NCI-H1417 treated with DMSO at 0.1 percent for 48 hours (cell line): ENCODE results near the gene ZNF346.
"Not testable (repeated sequence)": the region's sequence is repeated elsewhere in the genome, so short reads cannot be mapped to it uniquely, and the experiment has no call there.

Experiments
- DNase-seq: peaks from one replicate; lab custom pipeline; 2025; lab: John Stamatoyannopoulos, UW

Gene ZNF346

DNA sequence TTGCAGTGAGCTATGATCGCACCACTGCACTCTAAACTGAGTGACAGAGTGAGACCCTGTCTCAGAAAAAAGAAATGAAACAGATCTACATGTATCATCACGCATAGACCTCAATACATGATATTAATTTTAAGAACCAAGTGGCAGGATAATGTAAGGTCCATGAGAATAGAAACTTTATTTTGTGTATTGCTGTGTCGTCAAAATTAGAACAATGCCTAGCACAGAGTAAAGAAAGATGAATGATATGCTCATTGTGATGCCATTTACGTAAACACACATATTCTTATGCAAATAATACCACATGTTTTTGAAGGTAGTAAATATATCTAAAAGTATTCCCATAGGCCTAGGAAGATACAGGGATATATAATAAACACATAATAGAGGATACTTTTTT is 12.3 kb upstream of the ZNF346 start:
- DNase-seq, result no peak

DNA sequence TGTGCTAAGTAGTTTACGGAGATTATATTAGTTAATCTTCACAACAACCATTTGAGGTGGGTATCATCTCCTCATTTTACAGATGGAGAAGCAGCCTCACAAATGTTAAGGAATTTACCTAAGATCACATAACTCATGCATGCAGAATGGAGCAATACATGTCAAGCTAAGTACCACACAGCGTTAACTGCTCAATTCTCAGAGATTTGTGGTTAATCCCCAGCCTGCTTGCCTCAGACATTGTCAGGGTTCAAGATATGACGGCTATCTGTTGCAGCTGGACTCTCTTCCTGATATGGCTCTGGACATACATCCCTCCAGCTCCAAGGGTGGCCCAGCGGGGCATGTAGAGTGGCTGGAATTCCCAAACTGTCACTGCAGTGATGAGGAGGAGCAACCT is 7.3 kb upstream of the ZNF346 start:
- no peak for DNase-seq

DNA sequence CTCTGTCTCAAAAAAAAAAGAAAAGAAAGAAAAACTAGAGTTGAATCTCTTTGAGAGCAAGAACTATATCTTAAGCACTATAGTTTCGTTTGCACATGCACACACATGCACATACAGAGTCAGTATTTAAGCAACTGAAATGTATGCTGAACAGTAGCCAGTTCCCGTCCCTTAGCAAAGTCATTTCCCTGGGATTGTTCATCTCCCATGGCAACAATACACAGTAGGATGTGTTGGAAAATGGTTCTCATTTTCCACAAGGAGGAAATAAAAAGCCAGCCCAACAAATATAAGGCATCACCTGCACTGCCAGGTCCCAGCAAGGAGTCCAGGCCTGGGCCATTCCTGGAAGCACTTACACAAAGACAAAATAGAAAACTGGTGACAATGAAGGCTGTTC is 4.2 kb upstream of the ZNF346 start:
- no peak for DNase-seq

GRCh38 chr5:177020033-177020432 is 2.5 kb upstream of the ZNF346 start:
- no peak for DNase-seq

DNA sequence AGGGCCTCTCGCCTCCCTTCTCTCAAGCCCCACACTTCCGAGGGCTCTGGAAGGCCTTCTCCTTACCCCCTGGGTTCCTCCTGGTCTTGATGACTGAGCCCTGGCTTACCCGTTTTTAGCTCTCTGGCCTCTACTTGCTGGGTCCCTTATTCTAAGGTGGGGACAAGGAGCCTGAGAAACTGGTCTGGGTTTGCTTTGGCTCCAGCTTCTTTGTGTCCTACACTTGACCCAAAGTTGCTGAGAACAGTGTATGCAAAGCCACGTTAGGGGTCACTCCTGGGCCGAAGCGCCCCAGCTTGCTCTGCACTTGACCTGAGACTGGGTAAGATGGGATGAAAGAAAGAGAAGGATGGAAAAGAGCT is 788 bp downstream of the ZNF346 start:
- DNase-seq, result no peak

DNA sequence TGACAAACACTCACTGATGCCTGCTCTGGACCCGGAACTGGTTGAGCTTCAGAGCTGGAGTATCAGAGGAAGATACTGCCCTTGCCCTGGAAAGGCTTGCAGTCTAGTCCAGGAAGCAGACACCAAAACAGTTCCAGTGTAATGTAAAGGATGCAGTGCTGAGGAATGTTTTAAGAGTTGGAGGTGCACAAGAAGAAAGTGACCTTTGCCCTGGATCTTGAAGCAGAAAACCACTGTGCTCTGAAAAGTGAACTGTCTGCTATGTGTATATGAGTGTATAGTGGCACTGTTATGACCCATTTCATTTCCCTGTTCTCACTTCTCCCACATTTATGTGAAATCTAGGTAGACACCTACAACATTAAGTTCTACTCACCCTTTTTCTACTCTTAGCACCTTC is 2.1 kb downstream of the ZNF346 start:
- no peak for DNase-seq

- DNase-seq, result no peak
Observed at GRCh38 chr5:177025101-177025601, 2.7 kb downstream of the ZNF346 start.

DNA sequence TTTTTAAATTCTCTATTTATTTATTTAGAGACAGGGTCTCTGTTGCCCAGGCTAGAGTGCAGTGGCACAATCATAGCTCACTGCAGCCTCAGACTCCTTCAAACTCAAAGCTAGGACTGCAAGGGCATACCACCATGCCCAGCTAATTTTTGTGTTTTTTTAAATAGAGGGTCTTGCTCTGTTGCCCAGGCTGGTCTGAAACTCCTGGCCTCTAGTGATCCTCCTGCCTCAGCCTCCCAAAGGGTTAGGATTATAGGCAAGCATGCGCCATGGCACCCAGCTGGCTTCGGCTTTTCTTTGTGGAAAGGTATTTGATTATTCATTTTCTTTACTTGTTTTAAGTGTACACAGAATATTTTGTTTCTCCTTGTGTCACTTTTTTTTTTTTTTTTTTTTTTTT is 5.2 kb downstream of the ZNF346 start:
- DNase-seq, result no peak

DNA sequence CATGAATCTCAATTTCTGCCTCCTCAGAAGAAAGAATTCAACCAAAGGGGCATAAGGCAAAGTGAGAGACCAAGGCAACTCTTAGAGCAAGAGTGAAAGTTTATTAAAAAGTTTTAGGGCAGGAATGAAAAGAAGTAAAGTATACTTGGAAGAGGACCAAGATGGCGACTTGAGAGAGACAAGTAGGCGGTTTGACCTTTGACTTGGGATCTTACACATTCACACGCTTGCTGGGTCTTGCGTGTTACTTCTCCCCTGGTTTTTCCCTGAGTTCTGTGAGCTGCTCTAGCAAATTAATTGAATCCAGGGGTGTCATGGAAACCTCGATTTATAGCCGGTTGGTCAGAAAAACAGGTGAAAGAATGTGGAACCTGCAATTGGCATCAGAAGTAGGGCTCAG is 7.0 kb downstream of the ZNF346 start:
- no peak for DNase-seq

- DNase-seq, result no peak
Observed at GRCh38 chr5:177035976-177036375, 13.5 kb downstream of the ZNF346 start.

- DNase-seq, result no peak
Observed at GRCh38 chr5:177036443-177036842, 13.9 kb downstream of the ZNF346 start.

GRCh38 chr5:177036921-177037320 is 14.4 kb downstream of the ZNF346 start:
- DNase-seq, result no peak

DNA sequence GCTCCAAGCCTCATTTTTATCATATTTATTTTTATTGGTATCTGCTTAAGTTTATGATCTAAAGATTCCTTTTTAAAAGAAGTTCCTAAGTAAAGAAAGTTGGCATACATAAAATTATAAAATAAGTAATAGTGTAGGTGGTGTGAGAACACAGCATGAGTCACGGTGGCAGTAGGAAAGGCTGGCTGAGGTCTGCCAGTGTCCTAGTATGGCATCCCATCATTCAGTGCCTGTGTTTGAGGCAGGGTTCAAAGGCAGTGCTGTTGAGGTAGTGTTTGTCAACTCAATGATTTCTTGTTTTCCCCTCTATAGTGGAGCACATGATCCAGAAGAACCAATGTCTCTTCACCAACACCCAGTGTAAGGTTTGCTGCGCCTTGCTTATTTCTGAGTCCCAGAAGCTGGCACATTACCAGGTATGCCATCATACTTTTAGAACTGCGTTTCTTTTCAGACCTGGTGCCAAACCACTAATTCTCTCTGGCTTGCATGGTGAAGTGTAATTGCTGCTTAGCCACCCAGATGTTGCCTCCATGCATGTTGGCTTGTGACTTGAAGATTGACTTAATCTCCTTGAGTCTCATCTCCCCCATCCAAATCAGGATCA is 18.4 kb downstream of the ZNF346 start:
- no peak for DNase-seq

- DNase-seq, result no peak
Observed at GRCh38 chr5:177041936-177042335, 19.4 kb downstream of the ZNF346 start.

GRCh38 chr5:177043114-177043513 is 20.6 kb downstream of the ZNF346 start:
- no peak for DNase-seq

- DNase-seq, result no peak
Observed at GRCh38 chr5:177043958-177044357, 21.5 kb downstream of the ZNF346 start.

GRCh38 chr5:177044641-177045040 is 22.1 kb downstream of the ZNF346 start:
- no peak for DNase-seq

DNA sequence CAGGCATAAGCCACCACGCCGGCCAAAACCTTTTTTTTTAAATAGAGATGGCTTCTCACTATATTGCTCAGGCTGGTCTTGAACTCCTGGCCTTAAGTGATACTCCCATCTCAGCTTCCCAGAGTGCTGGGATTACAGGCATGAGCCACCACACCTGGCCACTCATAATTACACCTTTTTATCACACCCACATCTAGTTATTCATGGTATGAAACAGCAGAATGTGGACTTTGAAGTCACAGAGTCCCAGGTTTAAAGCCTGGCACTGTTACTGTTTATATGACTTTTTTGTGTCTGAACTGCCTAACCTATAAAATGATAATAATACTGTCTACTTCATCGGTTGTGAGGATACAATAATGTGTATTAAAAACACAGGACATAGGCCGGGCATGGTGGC is 23.1 kb downstream of the ZNF346 start:
- DNase-seq, result no peak

GRCh38 chr5:177048531-177048930 is 26.0 kb downstream of the ZNF346 start:
- DNase-seq, result not testable (repeated sequence)

DNA sequence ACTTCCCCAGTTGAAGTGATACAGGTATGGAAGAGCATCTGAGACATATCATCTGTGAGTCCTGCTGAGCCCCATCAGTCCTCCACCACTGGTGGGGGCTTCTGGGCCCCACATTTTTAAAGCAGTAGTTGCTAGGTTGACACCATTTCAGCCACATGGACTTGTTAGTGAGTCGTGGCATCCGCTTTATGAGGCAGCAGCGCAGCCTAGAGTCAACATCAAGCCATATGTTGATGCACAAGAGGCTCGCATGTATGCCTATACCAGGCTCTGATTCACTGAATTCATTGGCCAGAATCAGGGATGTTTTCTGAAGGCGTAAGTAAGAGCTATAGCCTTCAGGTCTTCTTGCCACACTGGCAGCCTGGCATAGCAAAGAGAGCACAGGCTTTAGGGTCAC is 26.8 kb downstream of the ZNF346 start:
- no peak for DNase-seq

DNA sequence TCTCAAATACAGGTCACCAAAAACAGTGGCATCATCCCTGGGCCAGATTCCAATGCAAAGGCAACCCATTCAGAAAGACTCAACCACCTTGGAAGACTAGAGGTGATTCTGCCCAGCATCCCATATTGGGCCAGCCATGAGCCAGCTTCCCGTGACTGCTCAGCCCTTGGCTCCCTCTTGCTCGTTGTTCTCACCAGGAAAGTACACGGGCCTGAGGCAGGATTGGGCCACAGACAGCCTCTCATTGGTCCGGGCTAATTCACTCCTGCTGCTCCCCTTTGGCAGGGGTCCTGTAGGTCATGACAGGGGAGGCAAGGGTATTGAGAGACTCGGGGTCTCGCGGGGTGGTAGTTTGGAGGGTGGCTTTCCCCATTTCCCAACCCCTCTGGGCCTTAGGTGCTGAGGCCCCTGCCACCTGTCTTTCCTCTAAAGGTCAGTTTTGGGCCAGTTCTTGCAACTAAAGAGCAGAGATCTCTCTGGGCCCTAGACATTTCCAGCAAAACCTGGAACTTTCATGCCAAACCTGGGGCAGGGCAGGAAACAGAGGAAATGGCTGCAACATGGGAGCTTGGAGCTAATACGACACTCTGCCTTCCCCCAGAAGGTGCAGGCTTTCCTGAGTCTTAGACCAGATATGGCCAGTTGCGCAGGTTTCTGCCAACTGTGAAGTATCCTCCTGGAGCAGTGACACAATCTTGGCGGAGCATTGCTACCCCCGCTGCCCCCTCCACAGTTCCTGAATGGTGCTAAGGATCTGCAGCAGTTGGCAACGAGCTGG is 42.2 kb downstream of the ZNF346 start:
- no peak for DNase-seq

DNA sequence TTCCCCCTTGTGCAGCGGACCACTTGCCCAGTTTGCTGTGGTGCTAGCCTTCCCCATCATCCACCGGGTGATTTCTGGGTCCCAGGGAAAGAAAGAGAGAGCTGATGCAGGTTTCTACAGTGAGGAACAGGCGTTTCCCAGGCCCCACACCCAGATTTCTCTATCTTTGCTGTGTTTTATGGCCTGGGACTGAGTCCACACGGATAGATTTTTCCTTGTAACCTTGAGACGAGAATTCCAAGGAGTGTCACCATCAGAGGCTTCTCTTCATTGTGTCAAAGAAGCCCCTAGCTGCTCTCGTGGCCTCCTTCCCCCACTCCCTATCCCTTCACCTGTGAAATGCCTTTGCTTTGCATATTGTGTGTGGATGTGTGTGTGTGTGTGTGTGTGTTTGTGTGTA is 43.0 kb downstream of the ZNF346 start:
- DNase-seq, result no peak

GRCh38 chr5:177066224-177066623 is 43.7 kb downstream of the ZNF346 start:
- DNase-seq, result no peak

DNA sequence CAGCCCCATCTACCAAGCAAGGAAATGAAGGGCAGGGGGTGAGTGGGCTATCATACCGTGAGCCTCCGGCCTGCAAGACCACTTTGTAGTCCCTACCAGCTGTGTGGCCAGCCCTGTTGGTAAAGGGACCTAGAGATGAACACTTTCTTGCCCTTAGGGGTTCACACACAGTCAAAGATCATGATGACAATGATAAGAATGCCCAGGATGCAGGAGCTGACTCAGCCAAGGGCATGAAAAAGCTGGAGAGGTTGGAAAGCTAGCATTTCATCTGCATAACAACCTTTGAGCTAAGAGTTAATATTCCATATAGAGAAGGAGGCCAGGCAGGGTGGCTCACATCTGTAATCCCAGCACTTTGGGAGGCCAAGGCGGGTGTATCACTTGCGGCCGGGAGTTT is 45.0 kb downstream of the ZNF346 start:
- DNase-seq, result no peak
